H1 (cell line): ENCODE data around the gene COL4A1. TPM values are rescaled to one million over a fixed set of nuclear protein-coding genes. Genes with fewer than 3 reads are reported as not detected.

Experiments used
- CBX8 ChIP-seq: fragments of 300-800, 300-1000 bp; sonication (generic); IDR thresholded peaks from 2 replicates; pipeline ENCODE4 v1.7.1; 2016; ENCODE audit warnings: low read depth, low read length, borderline replicate concordance
- polyA plus RNA-seq, 7 experiments: library from polyadenylated mRNA; depleted of rRNA in 3 of 7; stranded (reverse) in 5 of 7; unstranded in 2 of 7; fragments of >200 nt in 5 of 7; fragments of 200-250 nt in 2 of 7; gene quantifications; 1 replicate in 5 of 7; 2 replicates in 1 of 7; 4 replicates in 1 of 7; pipeline versions ENCODE4 v1.2.1 to v1.2.3, GENCODE V29; 2011 to 2013; ENCODE audit warnings: missing spikeins in 2 of 7, mixed read lengths in 2 of 7
- total RNA-seq: library from RNA; stranded (reverse); fragmentation: NEBNext Ultra II Directional; extraction: Animal tissue kit (Norgen Biotek cat#: 25700); gene quantifications from 2 replicates; pipeline ENCODE4 v1.2.1, GENCODE V29; 2021

Gene COL4A1
- total and polyA plus RNA-seq, 2 of the 8 experiments (the other 6 are each of a cell fraction or from before 2014, with no cell fraction given): 30.7 to 82.0 TPM

DNA sequence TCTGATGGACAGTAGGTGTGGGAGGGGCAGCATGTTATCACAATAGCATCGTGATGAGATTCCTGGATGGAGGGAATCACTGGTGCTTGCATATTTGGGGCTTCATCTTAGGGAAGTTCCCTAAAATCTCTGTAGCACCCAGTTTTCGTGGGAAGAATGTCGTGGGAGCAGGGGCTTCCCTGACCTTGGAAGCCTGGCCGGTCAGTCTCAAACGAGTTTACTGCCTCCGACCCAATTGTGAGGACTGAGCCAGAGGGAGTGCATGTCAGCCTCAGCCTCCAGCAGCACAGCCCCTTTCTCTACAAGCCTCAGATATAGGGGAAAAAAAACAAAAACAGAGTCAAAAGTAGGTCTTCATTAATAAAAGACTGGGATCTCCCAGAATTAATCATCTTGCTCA, 32.3 kb upstream of the COL4A1 start (continued):
- TF ChIP-seq CBX8: no peak
- TF ChIP-seq, all 59 proteins: peak for 0
